ENCODE data around the gene SNTG2.

SNTG2 gene

GRCh38 chr2:1233281-1233680 is 282.6 kb downstream of the SNTG2 start:
- DNase-seq (ENCODE audit: extremely low read depth, low read depth) = no peak

GRCh38 chr2:1234731-1235308 is 284.2 kb downstream of the SNTG2 start:
- no peak for TF ChIP-seq CTCF (IDR thresholded peaks at IDR 0.05; ENCODE audit: low read depth, low read length)
- no peak for DNase-seq (ENCODE audit: extremely low read depth, low read depth)

More at GRCh38 chr2:1233281-1233680, 282.6 kb downstream of the SNTG2 start:
- TF ChIP-seq CTCF (IDR thresholded peaks at IDR 0.05; ENCODE audit: low read depth, low read length) = no peak

GRCh38 chr2:1235806-1236205 is 285.2 kb downstream of the SNTG2 start:
- TF ChIP-seq CTCF (IDR thresholded peaks at IDR 0.05; ENCODE audit: low read depth, low read length) = no peak
- no peak for DNase-seq (ENCODE audit: extremely low read depth, low read depth)

GRCh38 chr2:1236606-1237005 is 286.0 kb downstream of the SNTG2 start:
- no peak for DNase-seq (ENCODE audit: extremely low read depth, low read depth)
- no peak for TF ChIP-seq CTCF (IDR thresholded peaks at IDR 0.05; ENCODE audit: low read depth, low read length)

GRCh38 chr2:1237783-1238182 is 287.1 kb downstream of the SNTG2 start:
- DNase-seq (ENCODE audit: extremely low read depth, low read depth) = no peak
- no peak for TF ChIP-seq CTCF (IDR thresholded peaks at IDR 0.05; ENCODE audit: low read depth, low read length)

- DNase-seq (ENCODE audit: extremely low read depth, low read depth) = no peak
- TF ChIP-seq CTCF (IDR thresholded peaks at IDR 0.05; ENCODE audit: low read depth, low read length) = no peak
Measured at GRCh38 chr2:1238598-1239138, 288.0 kb downstream of the SNTG2 start.

GRCh38 chr2:1245193-1245592 is 294.5 kb downstream of the SNTG2 start:
- DNase-seq (ENCODE audit: extremely low read depth, low read depth) = no peak
- TF ChIP-seq CTCF (IDR thresholded peaks at IDR 0.05; ENCODE audit: low read depth, low read length) = no peak
